ENCODE data around the gene GGA1. TPM values are rescaled to one million over a fixed set of nuclear protein-coding genes. Genes with fewer than 3 reads are reported as not detected.
"Not testable (repeated sequence)": the region's sequence is repeated elsewhere in the genome, so short reads cannot be mapped to it uniquely, and the experiment has no call there.

The GGA1 gene
- total RNA-seq, 4 donors from 2014 or later = 16.7 to 78.0 (median 35.3) TPM

DNA sequence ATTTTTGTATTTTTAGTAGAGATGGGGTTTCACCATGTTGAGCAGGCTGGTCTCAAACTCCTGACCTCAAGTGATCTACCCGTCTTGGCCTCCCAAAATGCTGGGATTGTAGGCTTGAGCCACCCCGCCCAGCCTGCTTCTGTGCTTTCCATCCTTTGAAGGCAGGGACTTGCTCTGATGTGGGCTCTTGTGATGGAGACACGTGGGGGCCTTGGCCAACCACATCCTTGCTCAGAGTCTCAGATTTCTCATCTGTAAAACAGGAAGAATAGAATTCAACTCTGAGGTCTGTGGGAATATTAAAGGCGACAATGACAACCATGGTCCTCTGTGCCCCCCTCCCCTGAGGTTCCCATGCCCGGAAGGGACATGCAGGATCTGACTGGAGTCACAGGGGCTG, 3.8 kb upstream of the GGA1 start:
- Histone ChIP-seq H3K4me3 (no peak overlapping the region), H3K27me3 (no peaks in the 10 kb centered on the region), H3K9me3 (no peaks in the 10 kb centered on the region), H3K36me3 (no peaks in the 10 kb centered on the region), H3K27ac (no peak overlapping the region), H3K4me1 (peaks cover 0 to 7% of the 10 kb centered on the region in 2 donors)
- no peak for TF ChIP-seq POLR2A (IDR thresholded peaks at IDR 0.05)
- TF ChIP-seq, protein P1, sequence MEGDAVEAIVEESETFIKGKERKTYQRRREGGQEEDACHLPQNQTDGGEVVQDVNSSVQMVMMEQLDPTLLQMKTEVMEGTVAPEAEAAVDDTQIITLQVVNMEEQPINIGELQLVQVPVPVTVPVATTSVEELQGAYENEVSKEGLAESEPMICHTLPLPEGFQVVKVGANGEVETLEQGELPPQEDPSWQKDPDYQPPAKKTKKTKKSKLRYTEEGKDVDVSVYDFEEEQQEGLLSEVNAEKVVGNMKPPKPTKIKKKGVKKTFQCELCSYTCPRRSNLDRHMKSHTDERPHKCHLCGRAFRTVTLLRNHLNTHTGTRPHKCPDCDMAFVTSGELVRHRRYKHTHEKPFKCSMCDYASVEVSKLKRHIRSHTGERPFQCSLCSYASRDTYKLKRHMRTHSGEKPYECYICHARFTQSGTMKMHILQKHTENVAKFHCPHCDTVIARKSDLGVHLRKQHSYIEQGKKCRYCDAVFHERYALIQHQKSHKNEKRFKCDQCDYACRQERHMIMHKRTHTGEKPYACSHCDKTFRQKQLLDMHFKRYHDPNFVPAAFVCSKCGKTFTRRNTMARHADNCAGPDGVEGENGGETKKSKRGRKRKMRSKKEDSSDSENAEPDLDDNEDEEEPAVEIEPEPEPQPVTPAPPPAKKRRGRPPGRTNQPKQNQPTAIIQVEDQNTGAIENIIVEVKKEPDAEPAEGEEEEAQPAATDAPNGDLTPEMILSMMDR (IDR thresholded peaks at IDR 0.05) = no peak
- DNase-seq = no peak
- intact Hi-C loops (cut with DNase I; ENCODE audit: low total_unique reads) = no loop called here

DNA sequence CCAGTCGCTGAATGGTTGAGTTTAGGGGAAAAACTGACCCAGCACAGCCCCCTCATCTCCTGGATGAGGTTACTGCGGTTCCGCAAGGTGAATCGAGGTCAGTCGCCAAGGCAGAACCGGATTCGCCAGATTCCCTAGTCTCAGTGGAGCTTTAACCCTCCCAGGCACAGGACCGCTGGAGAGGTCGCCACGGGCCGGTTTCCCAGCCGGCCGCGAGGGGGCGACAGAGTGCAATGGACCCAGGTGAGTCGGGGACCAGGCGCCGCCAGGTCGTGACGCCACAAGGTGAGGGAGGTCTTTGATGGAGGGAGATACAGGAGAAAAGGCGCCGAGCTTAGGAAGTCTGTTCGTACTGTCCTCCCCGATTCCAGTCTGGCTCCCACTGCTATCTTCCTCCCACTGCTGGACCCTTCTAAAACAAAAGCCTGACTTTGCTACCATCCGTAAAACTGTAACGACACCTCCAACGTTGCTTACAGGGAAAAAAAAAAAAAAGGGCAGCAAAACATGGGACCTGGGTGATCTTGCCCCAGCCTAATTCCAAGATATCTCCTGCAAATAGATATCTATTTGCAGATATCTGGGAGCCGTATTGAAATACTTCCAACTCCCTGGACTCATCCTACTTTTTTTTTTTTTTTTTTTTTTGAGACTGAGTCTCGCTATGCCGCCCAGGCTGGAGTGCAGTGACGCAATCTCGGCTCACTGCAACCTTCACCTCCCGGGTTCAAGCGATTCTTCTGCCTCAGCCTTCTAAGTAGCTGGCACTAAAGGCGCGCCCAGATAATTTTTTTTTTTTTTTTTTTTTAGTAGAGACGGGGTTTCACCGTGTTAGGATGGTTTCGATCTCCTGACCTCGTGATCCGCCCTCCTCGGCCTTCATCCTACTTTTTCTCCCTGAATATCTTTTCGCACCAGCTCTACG, 1.4 kb upstream of the GGA1 start:
- intact Hi-C loops (cut with DNase I; ENCODE audit: low total_unique reads) = no loop called here
- no peaks in the 10 kb centered on the region for H3K36me3 ChIP-seq
- no peaks in the 10 kb centered on the region for H3K9me3 ChIP-seq
- H3K27ac ChIP-seq = peak overlapping the region; percentile 96 to 97
- peaks cover 0 to 11% of the 10 kb centered on the region in 2 donors for H3K4me1 ChIP-seq
- TF ChIP-seq, protein P1 (IDR thresholded peaks at IDR 0.05) = peak; percentile 90 to 95 (median 92)
- TF ChIP-seq POLR2A (IDR thresholded peaks at IDR 0.05) = no peak
- H3K4me3 ChIP-seq = peak overlapping the region; percentile 89 to 98
- H3K27me3 ChIP-seq = no peaks in the 10 kb centered on the region
- peak; percentile 77 to 81 for DNase-seq

DNA sequence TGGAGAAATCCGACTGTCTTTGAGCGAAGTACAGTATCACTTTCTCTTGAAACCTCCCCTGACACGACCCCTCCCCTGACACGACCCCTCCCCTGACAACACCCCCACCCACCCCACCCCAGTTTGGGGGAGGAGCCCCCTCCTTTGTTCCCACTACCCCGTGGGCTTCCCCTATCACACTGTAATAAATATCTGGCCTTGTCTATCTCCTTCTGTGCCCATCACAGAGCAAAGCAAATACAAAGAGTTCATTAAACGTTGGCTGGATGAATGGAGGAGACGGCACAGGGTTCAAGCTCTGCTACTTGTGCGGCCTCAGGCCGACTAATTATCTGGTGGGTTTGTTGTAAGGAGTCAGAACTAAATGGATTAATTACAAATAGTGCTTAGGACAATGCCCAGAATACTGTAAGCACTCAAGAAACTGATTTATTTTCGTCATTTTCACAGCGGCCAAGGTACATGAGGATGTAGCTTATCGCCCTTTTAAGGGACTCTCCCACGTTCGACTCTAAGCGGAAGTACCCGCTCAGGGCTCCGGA, 628 bp upstream of the GGA1 start:
- Histone ChIP-seq H3K4me1 (peaks cover 0 to 11% of the 10 kb centered on the region in 2 donors), H3K27me3 (no peaks in the 10 kb centered on the region), H3K27ac (peak overlapping the region; percentile 96 to 97), H3K36me3 (no peaks in the 10 kb centered on the region), H3K9me3 (no peaks in the 10 kb centered on the region), H3K4me3 (peak overlapping the region; percentile 89 to 98)
- intact Hi-C loops (cut with DNase I; ENCODE audit: low total_unique reads) = no loop called here
- no peak for DNase-seq
- TF ChIP-seq, protein P1 (IDR thresholded peaks at IDR 0.05) = no peak
- TF ChIP-seq POLR2A (IDR thresholded peaks at IDR 0.05) = no peak

DNA sequence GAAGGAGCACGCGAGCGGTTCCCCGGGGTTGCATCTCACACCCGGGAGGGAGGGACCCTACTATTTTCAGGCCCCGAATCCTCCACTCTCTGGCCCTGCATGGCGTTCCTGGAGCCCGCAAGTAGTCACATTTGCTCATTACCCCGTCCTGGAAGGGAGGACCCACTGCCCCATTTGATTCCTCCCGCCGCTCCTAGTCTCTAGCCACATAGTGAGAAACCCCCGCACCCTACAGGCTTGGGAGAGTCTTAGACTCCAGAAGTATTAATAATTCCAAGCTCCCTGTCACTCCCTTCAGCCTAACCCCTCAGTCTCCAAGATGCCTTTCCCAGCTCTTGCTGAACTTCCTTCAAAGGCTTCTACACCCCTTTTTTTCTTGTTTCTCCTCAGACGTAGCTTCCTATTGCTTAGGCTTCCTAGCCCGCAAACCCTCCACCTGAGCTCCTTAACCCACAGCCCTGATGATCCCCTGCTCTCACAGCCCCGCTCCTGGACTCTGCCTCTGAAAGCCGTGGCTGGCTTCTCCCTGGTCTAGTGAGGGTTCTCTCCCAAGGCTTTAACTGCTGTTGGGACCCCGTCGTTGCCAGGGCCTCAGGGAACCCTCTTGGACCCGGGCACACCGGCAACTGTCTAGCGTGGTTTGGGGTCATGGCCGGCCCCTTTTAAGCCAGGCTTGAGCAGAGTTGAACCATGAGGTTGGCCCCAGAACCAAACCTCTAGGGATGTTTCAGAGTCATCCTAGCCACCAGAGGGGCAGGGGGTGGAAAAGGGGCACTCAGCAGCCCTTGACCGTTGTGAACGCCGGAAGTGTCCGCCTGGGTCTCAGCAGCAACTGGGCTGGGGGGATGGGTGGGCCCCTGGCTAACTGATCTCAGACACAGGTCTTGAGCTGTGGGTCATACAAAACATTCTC, 862 bp downstream of the GGA1 start:
- peak in 1 of 2 donors; percentile 31 for DNase-seq
- Histone ChIP-seq H3K27me3 (no peaks in the 10 kb centered on the region), H3K36me3 (no peaks in the 10 kb centered on the region), H3K4me3 (peak overlapping the region; percentile 89 to 98), H3K27ac (peak overlapping the region; percentile 96 to 97), H3K9me3 (no peaks in the 10 kb centered on the region), H3K4me1 (peaks cover 7 to 14% of the 10 kb centered on the region in 2 donors)
- TF ChIP-seq POLR2A (IDR thresholded peaks at IDR 0.05) = no peak
- TF ChIP-seq, protein P1 (IDR thresholded peaks at IDR 0.05) = no peak
- intact Hi-C loops (cut with DNase I; ENCODE audit: low total_unique reads) = no loop called here

DNA sequence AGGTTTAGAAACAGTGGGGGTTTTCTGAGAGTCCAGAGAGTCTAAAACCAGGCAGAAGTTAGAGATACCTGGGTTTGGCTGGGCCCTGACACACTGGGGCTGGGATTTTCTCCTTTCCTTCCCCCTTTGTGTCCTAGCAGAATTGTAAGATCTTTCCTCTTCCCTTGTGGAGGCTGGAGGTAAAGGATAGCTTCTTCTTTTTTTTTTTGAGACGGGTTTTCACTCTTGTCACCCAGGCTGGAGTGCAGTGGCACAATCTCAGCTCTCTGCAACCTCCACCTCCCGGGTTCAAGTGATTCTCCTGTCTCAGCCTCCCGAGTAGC, 1.5 kb downstream of the GGA1 start:
- intact Hi-C loops (cut with DNase I; ENCODE audit: low total_unique reads); DNase-seq; H3K36me3 ChIP-seq; H3K27me3 ChIP-seq; H3K9me3 ChIP-seq: not testable (repeated sequence)
- Histone ChIP-seq H3K27ac (peak overlapping the region; percentile 96 to 97), H3K4me3 (peak overlapping the region; percentile 89 to 98), H3K4me1 (peaks cover 7 to 14% of the 10 kb centered on the region in 2 donors)
